Stimulated activated CD8-positive, alpha-beta memory T cell treated with anti-CD3 and anti-CD28 coated beads, Interleukin-4, amount 100 ng/mL, for 48 hours (primary cell): ENCODE results near the gene FRMD4B.
"Not testable (repeated sequence)": the region's sequence is repeated elsewhere in the genome, so short reads cannot be mapped to it uniquely, and the experiment has no call there.

Source experiments
- DNase-seq: peaks from one replicate; pipeline ENCODE4 v3.0.0-alpha.2; 2020

The FRMD4B gene

GRCh38 chr3:69240651-69241568, 145.0 kb downstream of the FRMD4B start:
- no peak for DNase-seq

- DNase-seq: no peak
Measured at GRCh38 chr3:69239063-69239462, 146.8 kb downstream of the FRMD4B start.

- DNase-seq: no peak
Measured at GRCh38 chr3:69236812-69237707, 148.8 kb downstream of the FRMD4B start.

- DNase-seq: no peak
Measured at GRCh38 chr3:69235882-69236281, 150.0 kb downstream of the FRMD4B start.

GRCh38 chr3:69235227-69235626, 150.7 kb downstream of the FRMD4B start:
- DNase-seq: not testable (repeated sequence)

GRCh38 chr3:69232482-69232881, 153.4 kb downstream of the FRMD4B start:
- no peak for DNase-seq

GRCh38 chr3:69231929-69232440, 153.9 kb downstream of the FRMD4B start:
- no peak for DNase-seq

GRCh38 chr3:69226071-69226470, 159.8 kb downstream of the FRMD4B start:
- no peak for DNase-seq

GRCh38 chr3:69219101-69219708, 166.7 kb downstream of the FRMD4B start:
- no peak for DNase-seq

GRCh38 chr3:69218079-69218478, 167.8 kb downstream of the FRMD4B start:
- DNase-seq: no peak

GRCh38 chr3:69216981-69217380, 168.9 kb downstream of the FRMD4B start:
- DNase-seq: no peak

GRCh38 chr3:69214241-69214640, 171.6 kb downstream of the FRMD4B start:
- DNase-seq: no peak

GRCh38 chr3:69212411-69213160, 173.3 kb downstream of the FRMD4B start:
- DNase-seq: no peak

- no peak for DNase-seq
Measured at GRCh38 chr3:69210068-69210730, 175.7 kb downstream of the FRMD4B start.

- DNase-seq: no peak
Measured at GRCh38 chr3:69209413-69209812, 176.5 kb downstream of the FRMD4B start.

- DNase-seq: no peak
Measured at GRCh38 chr3:69207031-69207430, 178.9 kb downstream of the FRMD4B start.

- no peak for DNase-seq
Measured at GRCh38 chr3:69205385-69205784, 180.5 kb downstream of the FRMD4B start.

- DNase-seq: peak; percentile 64
Measured at GRCh38 chr3:69204315-69204957, 181.5 kb downstream of the FRMD4B start.

GRCh38 chr3:69203631-69204314, 182.1 kb downstream of the FRMD4B start:
- DNase-seq: no peak

GRCh38 chr3:69201658-69202057, 184.2 kb downstream of the FRMD4B start:
- no peak for DNase-seq
